Kidney epithelial cell (primary cell): Measurements from ENCODE around the gene COL9A3. TPM values are rescaled to one million over a fixed set of nuclear protein-coding genes. Genes with fewer than 3 reads are reported as not detected.

ENCODE experiments used
- DNase-seq: peaks from one replicate; pipeline ENCODE4 v3.0.0-alpha.2; 2010; ENCODE audit warnings: low read depth
- H3K27me3 ChIP-seq: 2 replicates; pipeline ENCODE4 v1.6.0; 2011; ENCODE audit warnings: low read length; ENCODE audit not compliant: control insufficient read depth, insufficient read depth
- H3K36me3 ChIP-seq: 2 replicates; pipeline ENCODE4 v1.5.1; 2011; ENCODE audit warnings: low read length; ENCODE audit not compliant: control insufficient read depth, insufficient read depth
- H3K4me3 ChIP-seq: 2 replicates; pipeline ENCODE4 v1.5.1; 2011; ENCODE audit warnings: low read depth, mild to moderate bottlenecking, control low read depth, low read length
- total RNA-seq: library from RNA; depleted of rRNA; stranded (reverse); fragments of >200 nt; gene quantifications from 2 replicates; pipeline ENCODE4 v1.2.3, GENCODE V29; 2015
- TF ChIP-seq, protein P1 (sequence below): IDR thresholded peaks from 2 replicates; pipeline ENCODE4 v1.5.1; 2011; ENCODE audit warnings: mild to moderate bottlenecking, moderate library complexity, low read length, control low read depth, inconsistent platforms; ENCODE audit not compliant: insufficient read depth, poor library complexity, severe bottlenecking

The COL9A3 gene
- total RNA-seq, 1 donor from 2014 or later = 10.4 TPM

- no peak for DNase-seq
- H3K4me3 ChIP-seq = no peak overlapping the region
- H3K36me3 ChIP-seq = no peaks in the 10 kb centered on the region
- TF ChIP-seq, protein P1, sequence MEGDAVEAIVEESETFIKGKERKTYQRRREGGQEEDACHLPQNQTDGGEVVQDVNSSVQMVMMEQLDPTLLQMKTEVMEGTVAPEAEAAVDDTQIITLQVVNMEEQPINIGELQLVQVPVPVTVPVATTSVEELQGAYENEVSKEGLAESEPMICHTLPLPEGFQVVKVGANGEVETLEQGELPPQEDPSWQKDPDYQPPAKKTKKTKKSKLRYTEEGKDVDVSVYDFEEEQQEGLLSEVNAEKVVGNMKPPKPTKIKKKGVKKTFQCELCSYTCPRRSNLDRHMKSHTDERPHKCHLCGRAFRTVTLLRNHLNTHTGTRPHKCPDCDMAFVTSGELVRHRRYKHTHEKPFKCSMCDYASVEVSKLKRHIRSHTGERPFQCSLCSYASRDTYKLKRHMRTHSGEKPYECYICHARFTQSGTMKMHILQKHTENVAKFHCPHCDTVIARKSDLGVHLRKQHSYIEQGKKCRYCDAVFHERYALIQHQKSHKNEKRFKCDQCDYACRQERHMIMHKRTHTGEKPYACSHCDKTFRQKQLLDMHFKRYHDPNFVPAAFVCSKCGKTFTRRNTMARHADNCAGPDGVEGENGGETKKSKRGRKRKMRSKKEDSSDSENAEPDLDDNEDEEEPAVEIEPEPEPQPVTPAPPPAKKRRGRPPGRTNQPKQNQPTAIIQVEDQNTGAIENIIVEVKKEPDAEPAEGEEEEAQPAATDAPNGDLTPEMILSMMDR = no peak
- peaks cover 31% of the 10 kb centered on the region for H3K27me3 ChIP-seq
Measured at GRCh38 chr20:62818592-62819493, 2.0 kb downstream of the COL9A3 start.

- TF ChIP-seq, protein P1 = no peak
- DNase-seq = no peak
- Histone ChIP-seq H3K4me3 (no peak overlapping the region), H3K27me3 (peaks cover 31% of the 10 kb centered on the region), H3K36me3 (no peaks in the 10 kb centered on the region)
Measured at GRCh38 chr20:62819494-62820174, 2.8 kb downstream of the COL9A3 start.

DNA sequence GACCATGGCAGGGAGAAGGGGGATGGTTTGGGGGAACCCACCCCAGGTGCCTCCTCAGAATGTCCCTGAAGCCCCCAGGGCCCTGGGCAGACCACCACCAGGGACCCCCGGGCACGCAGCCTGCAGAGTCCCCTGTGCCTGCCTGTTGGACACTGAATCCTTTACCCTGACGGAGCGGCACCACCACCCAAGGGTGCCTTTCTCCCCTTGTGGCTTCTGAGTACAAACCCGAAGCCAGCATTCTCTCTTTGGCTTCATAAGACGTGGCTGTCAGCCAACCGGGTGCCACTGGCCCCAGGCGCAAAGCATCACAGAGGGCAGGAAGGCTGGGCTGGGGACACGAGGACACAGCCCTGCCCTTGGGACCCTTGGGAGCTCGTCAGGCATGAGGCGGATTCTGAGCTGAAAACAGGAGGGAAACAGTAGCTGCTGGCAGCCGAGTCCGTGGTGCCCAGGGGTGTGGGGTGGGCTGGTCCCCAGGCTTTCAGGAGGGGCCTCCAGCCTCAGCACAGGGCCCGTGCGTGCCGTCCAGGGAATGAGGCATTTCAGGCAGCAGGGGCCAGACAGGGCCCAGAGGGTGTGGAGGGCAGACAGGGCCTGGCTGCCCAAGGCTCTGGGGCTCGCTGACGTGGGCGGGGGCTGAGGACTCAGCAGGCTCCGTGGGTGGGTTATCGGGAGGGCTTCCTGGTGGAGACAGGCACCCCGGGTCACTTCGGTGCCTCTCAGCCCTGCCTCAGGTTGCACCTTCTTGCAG is 3.5 kb downstream of the COL9A3 start:
- H3K4me3 ChIP-seq = no peak overlapping the region
- TF ChIP-seq, protein P1 = no peak
- no peaks in the 10 kb centered on the region for H3K36me3 ChIP-seq
- peaks cover 24% of the 10 kb centered on the region for H3K27me3 ChIP-seq
- DNase-seq = no peak

- Histone ChIP-seq H3K36me3 (no peaks in the 10 kb centered on the region), H3K27me3 (peaks cover 16% of the 10 kb centered on the region), H3K4me3 (no peak overlapping the region)
- TF ChIP-seq, protein P1 = no peak
- no peak for DNase-seq
Measured at GRCh38 chr20:62820962-62821725, 4.3 kb downstream of the COL9A3 start.

- no peak for DNase-seq
- Histone ChIP-seq H3K4me3 (no peak overlapping the region), H3K27me3 (peaks cover 12% of the 10 kb centered on the region), H3K36me3 (no peaks in the 10 kb centered on the region)
- TF ChIP-seq, protein P1 = no peak
Measured at GRCh38 chr20:62821726-62822210, 4.9 kb downstream of the COL9A3 start.
